Measurements from ENCODE around the gene YIPF5.

- TF ChIP-seq POLR2A (IDR thresholded peaks at IDR 0.05) (no peak), CTCF (IDR thresholded peaks at IDR 0.05) (no peak)
These were observed 27.7 kb downstream of the YIPF5 start for GRCh38 chr5:144142824-144143162.
